NCI-H2107 treated with DMSO at 0.1 percent for 48 hours (cell line): ENCODE data around the gene CADPS2.

Source experiments
- DNase-seq: peaks from one replicate; lab custom pipeline; 2025; ENCODE audit not compliant: unreplicated experiment; lab: John Stamatoyannopoulos, UW

CADPS2 gene

GRCh38 chr7:122465296-122465695 is 421.0 kb downstream of the CADPS2 start:
- no peak for DNase-seq

- DNase-seq, result no peak
These were observed 422.6 kb downstream of the CADPS2 start for GRCh38 chr7:122463631-122464030.

- no peak for DNase-seq
These were observed 425.3 kb downstream of the CADPS2 start for GRCh38 chr7:122460936-122461335.

GRCh38 chr7:122457969-122458368 is 428.3 kb downstream of the CADPS2 start:
- DNase-seq, result no peak

GRCh38 chr7:122457325-122457724 is 428.9 kb downstream of the CADPS2 start:
- DNase-seq, result no peak

GRCh38 chr7:122454776-122455507 is 431.3 kb downstream of the CADPS2 start:
- DNase-seq, result no peak

GRCh38 chr7:122453432-122453831 is 432.8 kb downstream of the CADPS2 start:
- no peak for DNase-seq

GRCh38 chr7:122448893-122449589 is 437.2 kb downstream of the CADPS2 start:
- DNase-seq, result no peak

- DNase-seq, result no peak
These were observed 443.3 kb downstream of the CADPS2 start for GRCh38 chr7:122442929-122443328.

- DNase-seq, result no peak
These were observed 447.8 kb downstream of the CADPS2 start for GRCh38 chr7:122438492-122438891.

- peak; percentile 85 for DNase-seq
These were observed 448.3 kb downstream of the CADPS2 start for GRCh38 chr7:122438006-122438405.

GRCh38 chr7:122433765-122434164 is 452.5 kb downstream of the CADPS2 start:
- DNase-seq, result no peak

GRCh38 chr7:122430710-122431109 is 455.6 kb downstream of the CADPS2 start:
- no peak for DNase-seq

- DNase-seq, result no peak
These were observed 456.3 kb downstream of the CADPS2 start for GRCh38 chr7:122429926-122430325.

GRCh38 chr7:122425731-122426130 is 460.5 kb downstream of the CADPS2 start:
- DNase-seq, result no peak

- DNase-seq, result no peak
These were observed 462.7 kb downstream of the CADPS2 start for GRCh38 chr7:122423591-122423990.

- DNase-seq, result peak; percentile 29
These were observed 469.9 kb downstream of the CADPS2 start for GRCh38 chr7:122416336-122416735.

- DNase-seq, result no peak
These were observed 470.8 kb downstream of the CADPS2 start for GRCh38 chr7:122415510-122415909.

- peak; percentile 85 for DNase-seq
These were observed 472.9 kb downstream of the CADPS2 start for GRCh38 chr7:122413339-122413738.

- no peak for DNase-seq
These were observed 473.4 kb downstream of the CADPS2 start for GRCh38 chr7:122412883-122413282.

GRCh38 chr7:122412441-122412840 is 473.8 kb downstream of the CADPS2 start:
- no peak for DNase-seq

GRCh38 chr7:122407195-122407594 is 479.1 kb downstream of the CADPS2 start:
- DNase-seq, result no peak

GRCh38 chr7:122403113-122403512 is 483.1 kb downstream of the CADPS2 start:
- DNase-seq, result no peak
